ENCODE measurements around the gene HAUS5. TPM values are rescaled to one million over a fixed set of nuclear protein-coding genes. Genes with fewer than 3 reads are reported as not detected.

The HAUS5 gene
- total RNA-seq, 1 experiment from 2014 or later = 31.7 TPM

DNA sequence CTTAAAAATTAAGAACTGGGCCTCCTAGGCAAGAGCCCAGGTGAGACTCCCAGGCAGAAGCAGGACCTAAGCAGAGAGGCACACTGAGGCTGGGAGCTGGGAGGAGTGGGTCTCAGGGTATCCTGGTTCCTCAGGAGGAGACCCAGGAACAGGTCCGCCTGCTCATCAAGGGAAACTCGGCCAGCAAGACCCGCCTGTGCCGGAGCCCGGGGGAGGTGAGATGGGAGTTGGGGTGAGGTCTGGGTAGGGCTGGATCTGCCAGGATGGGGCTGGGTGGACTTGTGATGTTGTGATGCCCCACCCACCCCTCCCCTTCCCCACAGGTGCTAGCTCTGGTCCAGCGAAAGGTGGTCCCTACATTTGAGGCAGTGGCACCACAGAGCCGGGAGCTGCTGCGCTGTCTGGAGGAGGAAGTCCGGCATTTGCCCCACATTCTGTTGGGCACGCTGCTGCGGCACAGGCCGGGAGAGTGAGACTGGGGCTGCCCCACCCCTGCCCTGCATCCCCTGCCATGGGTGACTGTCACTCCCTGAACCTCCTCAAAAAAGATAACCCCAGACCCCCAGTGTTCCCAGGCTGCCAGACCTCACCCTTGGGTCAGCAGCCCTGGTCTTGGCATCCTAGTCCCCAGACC lies 6.9 kb downstream of the HAUS5 start:
- ATAC-seq = no peak
- H3K36me3 ChIP-seq (ENCODE audit: control insufficient read depth in 1 of 2, insufficient read depth in 2 of 2, low read length in 2 of 2) = no peaks in the 10 kb centered on the region; a peak in 2 of 4 replicates

GRCh38 chr19:35620001-35620400 lies 7.5 kb downstream of the HAUS5 start:
- no TSS peak for BruUV-seq (replicated peaks)
- no peak overlapping the region for H2AFZ ChIP-seq (ENCODE audit: low read depth, low read length, poor library complexity, severe bottlenecking)
- TF ChIP-seq, protein P1, sequence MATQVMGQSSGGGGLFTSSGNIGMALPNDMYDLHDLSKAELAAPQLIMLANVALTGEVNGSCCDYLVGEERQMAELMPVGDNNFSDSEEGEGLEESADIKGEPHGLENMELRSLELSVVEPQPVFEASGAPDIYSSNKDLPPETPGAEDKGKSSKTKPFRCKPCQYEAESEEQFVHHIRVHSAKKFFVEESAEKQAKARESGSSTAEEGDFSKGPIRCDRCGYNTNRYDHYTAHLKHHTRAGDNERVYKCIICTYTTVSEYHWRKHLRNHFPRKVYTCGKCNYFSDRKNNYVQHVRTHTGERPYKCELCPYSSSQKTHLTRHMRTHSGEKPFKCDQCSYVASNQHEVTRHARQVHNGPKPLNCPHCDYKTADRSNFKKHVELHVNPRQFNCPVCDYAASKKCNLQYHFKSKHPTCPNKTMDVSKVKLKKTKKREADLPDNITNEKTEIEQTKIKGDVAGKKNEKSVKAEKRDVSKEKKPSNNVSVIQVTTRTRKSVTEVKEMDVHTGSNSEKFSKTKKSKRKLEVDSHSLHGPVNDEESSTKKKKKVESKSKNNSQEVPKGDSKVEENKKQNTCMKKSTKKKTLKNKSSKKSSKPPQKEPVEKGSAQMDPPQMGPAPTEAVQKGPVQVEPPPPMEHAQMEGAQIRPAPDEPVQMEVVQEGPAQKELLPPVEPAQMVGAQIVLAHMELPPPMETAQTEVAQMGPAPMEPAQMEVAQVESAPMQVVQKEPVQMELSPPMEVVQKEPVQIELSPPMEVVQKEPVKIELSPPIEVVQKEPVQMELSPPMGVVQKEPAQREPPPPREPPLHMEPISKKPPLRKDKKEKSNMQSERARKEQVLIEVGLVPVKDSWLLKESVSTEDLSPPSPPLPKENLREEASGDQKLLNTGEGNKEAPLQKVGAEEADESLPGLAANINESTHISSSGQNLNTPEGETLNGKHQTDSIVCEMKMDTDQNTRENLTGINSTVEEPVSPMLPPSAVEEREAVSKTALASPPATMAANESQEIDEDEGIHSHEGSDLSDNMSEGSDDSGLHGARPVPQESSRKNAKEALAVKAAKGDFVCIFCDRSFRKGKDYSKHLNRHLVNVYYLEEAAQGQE (IDR thresholded peaks at IDR 0.05; ENCODE audit: low read depth) = no peak
- TF ChIP-seq, protein P2, sequence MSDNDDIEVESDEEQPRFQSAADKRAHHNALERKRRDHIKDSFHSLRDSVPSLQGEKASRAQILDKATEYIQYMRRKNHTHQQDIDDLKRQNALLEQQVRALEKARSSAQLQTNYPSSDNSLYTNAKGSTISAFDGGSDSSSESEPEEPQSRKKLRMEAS (IDR thresholded peaks at IDR 0.05) = no peak
- TF ChIP-seq EZH2 (IDR thresholded peaks at IDR 0.05) (no peak), FOSL1 (IDR thresholded peaks at IDR 0.05; ENCODE audit: low read depth) (no peak), POLR2A (IDR thresholded peaks at IDR 0.05; ENCODE audit: borderline replicate concordance, extremely low read depth, insufficient read depth, insufficient read length) (no peak)
- ChIA-PET POLR2A (no interaction called here), RAD21 (ENCODE audit: low non-redundant PET in 1 of 2, low total read pairs in 2 of 2, uncharacterized antibody in 2 of 2, unreplicated experiment in 2 of 2) (no interaction called here), CTCF (no interaction called here)
- intact Hi-C loops (cut with micrococcal nuclease) = no loop called here
- H3K4me1 ChIP-seq (ENCODE audit: control insufficient read depth in 1 of 2, insufficient read depth in 2 of 2, low read length in 2 of 2) = no peaks in the 10 kb centered on the region
- H3K79me2 ChIP-seq (ENCODE audit: insufficient read depth, low read length) = no peaks in the 10 kb centered on the region
- DNase-seq (ENCODE audit: low read depth, low spot score) = no peak
- H3K9me3 ChIP-seq (ENCODE audit: control insufficient read depth in 1 of 2, insufficient read depth in 1 of 2, low read depth in 1 of 2, low read length in 2 of 2) = no peaks in the 10 kb centered on the region
- no peak overlapping the region for H3K4me3 ChIP-seq (replicated peaks in 1 of 2; ENCODE audit: low read depth in 1 of 2, low read length in 2 of 2)
- H3K27ac ChIP-seq (ENCODE audit: low read depth, low read length) = no peak overlapping the region
- H3K36me3 ChIP-seq (ENCODE audit: control insufficient read depth in 1 of 2, insufficient read depth in 2 of 2, low read length in 2 of 2) = no peaks in the 10 kb centered on the region; a peak in 2 of 4 replicates
- H3K4me2 ChIP-seq (ENCODE audit: low read length) = no peak overlapping the region
- H3K27me3 ChIP-seq (ENCODE audit: insufficient read depth, low read length) = no peaks in the 10 kb centered on the region
- ATAC-seq = no peak
- no peaks in the 10 kb centered on the region for H4K20me1 ChIP-seq (ENCODE audit: insufficient read depth)
- no peaks in the 10 kb centered on the region for H3K9me2 ChIP-seq (ENCODE audit: insufficient read depth)
- H3K9ac ChIP-seq (ENCODE audit: low read length) = no peak overlapping the region

More for the DNA sequence above, 6.9 kb downstream of the HAUS5 start:
- TF ChIP-seq SRF (IDR thresholded peaks at IDR 0.05; ENCODE audit: low read depth) = no peak
- TF ChIP-seq EZH2 (IDR thresholded peaks at IDR 0.05) = no peak
- DNase-seq (ENCODE audit: low read depth, low spot score) = no peak
- no TSS peak for BruUV-seq (replicated peaks)
- no peak overlapping the region for H2AFZ ChIP-seq (ENCODE audit: low read depth, low read length, poor library complexity, severe bottlenecking)
- ChIA-PET POLR2A (no interaction called here), RAD21 (ENCODE audit: low non-redundant PET in 1 of 2, low total read pairs in 2 of 2, uncharacterized antibody in 2 of 2, unreplicated experiment in 2 of 2) (interaction anchor here in 1 of 2 experiments (0.6 kb wide), 1 partner anchor 52 kb away, joined by 3 read pairs; no protein-coding TSS in a partner anchor), CTCF (no interaction called here)
- H4K20me1 ChIP-seq (ENCODE audit: insufficient read depth) = no peaks in the 10 kb centered on the region
- H3K27ac ChIP-seq (ENCODE audit: low read depth, low read length) = no peak overlapping the region
- H3K9me2 ChIP-seq (ENCODE audit: insufficient read depth) = no peaks in the 10 kb centered on the region
- no peak overlapping the region for H3K4me3 ChIP-seq (replicated peaks in 1 of 2; ENCODE audit: low read depth in 1 of 2, low read length in 2 of 2)
- H3K4me1 ChIP-seq (ENCODE audit: control insufficient read depth in 1 of 2, insufficient read depth in 2 of 2, low read length in 2 of 2) = no peaks in the 10 kb centered on the region
- no peak overlapping the region for H3K9ac ChIP-seq (ENCODE audit: low read length)
- H3K27me3 ChIP-seq (ENCODE audit: insufficient read depth, low read length) = no peaks in the 10 kb centered on the region
- intact Hi-C loops (cut with micrococcal nuclease) = no loop called here
- no peaks in the 10 kb centered on the region for H3K79me2 ChIP-seq (ENCODE audit: insufficient read depth, low read length)
- no peaks in the 10 kb centered on the region for H3K9me3 ChIP-seq (ENCODE audit: control insufficient read depth in 1 of 2, insufficient read depth in 1 of 2, low read depth in 1 of 2, low read length in 2 of 2)
- H3K4me2 ChIP-seq (ENCODE audit: low read length) = no peak overlapping the region
